Neural cell (in vitro differentiated cells): ENCODE measurements around the gene CDC5L. TPM values are rescaled to one million over a fixed set of nuclear protein-coding genes. Genes with fewer than 3 reads are reported as not detected.

ENCODE experiments used
- H2AFZ ChIP-seq: fragments of 200-600, 300-800 bp; sonication (generic), shearing (Covaris generic); 2 replicates; pipeline ENCODE4 v1.6.0; 2014; ENCODE audit warnings: low read depth, mild to moderate bottlenecking, antibody characterized with exemption, low read length, moderate library complexity
- H3F3A ChIP-seq: fragments of 200-600 bp; shearing (Covaris generic); 2 replicates; pipeline ENCODE4 v1.6.1; 2016; ENCODE audit warnings: mild to moderate bottlenecking, moderate library complexity, mixed read lengths, antibody characterized with exemption, low read length; ENCODE audit not compliant: insufficient read depth, poor library complexity, severe bottlenecking
- H3K27ac ChIP-seq: fragments of 200-600, 300-800 bp; sonication (generic), shearing (Covaris generic); 2 replicates; pipeline ENCODE4 v1.5.1; 2014; ENCODE audit warnings: mild to moderate bottlenecking, low read length, moderate library complexity
- H3K27me3 ChIP-seq: fragments of 300-800, 200-600 bp; sonication (generic), shearing (Covaris generic); 2 replicates; pipeline ENCODE4 v1.6.0; 2014; ENCODE audit warnings: mild to moderate bottlenecking, low read depth, low read length, moderate library complexity; ENCODE audit not compliant: insufficient read depth
- H3K36me3 ChIP-seq: fragments of 300-800, 200-600 bp; sonication (generic), shearing (Covaris generic); 2 replicates; pipeline ENCODE4 v1.5.1; 2014; ENCODE audit warnings: mild to moderate bottlenecking, antibody characterized with exemption, low read length, moderate library complexity; ENCODE audit not compliant: insufficient read depth
- H3K4me2 ChIP-seq: fragments of 300-800, 200-600 bp; sonication (generic), shearing (Covaris generic); 2 replicates; pipeline ENCODE4 v1.6.0; 2014; ENCODE audit warnings: mild to moderate bottlenecking, low read length
- H3K4me3 ChIP-seq: fragments of 300-800, 200-600 bp; sonication (generic), shearing (Covaris generic); 2 replicates; pipeline ENCODE4 v1.5.1; 2014; ENCODE audit warnings: mild to moderate bottlenecking, low read length, moderate library complexity
- H3K79me2 ChIP-seq: fragments of 200-600 bp; shearing (Covaris generic); replicated peaks from 2 replicates; pipeline ENCODE4 v1.6.0; 2014; ENCODE audit warnings: mild to moderate bottlenecking, low read length, moderate library complexity; ENCODE audit not compliant: insufficient read depth
- H3K9ac ChIP-seq: fragments of 300-800, 200-600 bp; sonication (generic), shearing (Covaris generic); 2 replicates; pipeline ENCODE4 v1.6.1; 2016; ENCODE audit warnings: mild to moderate bottlenecking, low read length, mixed read lengths
- H3K9me2 ChIP-seq: fragments of 200-600 bp; shearing (Covaris generic); 2 replicates; pipeline ENCODE4 v1.6.1; 2016; ENCODE audit warnings: mild to moderate bottlenecking, low read length, mixed read lengths; ENCODE audit not compliant: insufficient read depth
- H3K9me3 ChIP-seq: fragments of 200-600, 300-800 bp; sonication (generic), shearing (Covaris generic); 2 replicates; pipeline ENCODE4 v1.6.1; 2016; ENCODE audit warnings: mild to moderate bottlenecking, mixed run types, low read length, moderate library complexity, mixed read lengths
- H4K20me1 ChIP-seq: fragments of 200-600 bp; shearing (Covaris generic); 2 replicates; pipeline ENCODE4 v1.6.1; 2016; ENCODE audit warnings: mild to moderate bottlenecking, mixed run types; ENCODE audit not compliant: insufficient read depth
- CTCF ChIP-seq: fragments of 450-650 bp; IDR thresholded peaks from 2 replicates; pipeline ENCODE4 v1.5.1; 2014; ENCODE audit warnings: antibody characterized with exemption, mild to moderate bottlenecking, moderate library complexity; ENCODE audit not compliant: poor library complexity, severe bottlenecking
- EP300 ChIP-seq: fragments of 450-650 bp; conservative IDR thresholded peaks from 2 replicates; pipeline ENCODE4 v1.6.1; 2014; ENCODE audit warnings: antibody characterized with exemption, mild to moderate bottlenecking, moderate library complexity; ENCODE audit not compliant: poor library complexity, severe bottlenecking
- EZH2 ChIP-seq: fragments of 200-600, 300-800 bp; shearing (Covaris generic), sonication (generic); IDR thresholded peaks from 2 replicates; pipeline ENCODE4 v1.6.1; 2014; ENCODE audit warnings: antibody characterized with exemption, low read length, borderline replicate concordance, mild to moderate bottlenecking; ENCODE audit not compliant: insufficient read depth, poor library complexity, severe bottlenecking
- MXI1 ChIP-seq: fragments of 450-650 bp; conservative IDR thresholded peaks from 2 replicates; pipeline ENCODE4 v1.6.1; 2014; ENCODE audit warnings: antibody characterized with exemption, mild to moderate bottlenecking; ENCODE audit not compliant: poor library complexity, severe bottlenecking
- POLR2AphosphoS5 ChIP-seq: IDR thresholded peaks from 2 replicates; pipeline ENCODE4 v1.6.1; 2012
- RAD21 ChIP-seq: fragments of 450-650 bp; conservative IDR thresholded peaks from 2 replicates; pipeline ENCODE4 v1.6.1; 2014; ENCODE audit warnings: antibody characterized with exemption, mild to moderate bottlenecking, moderate library complexity
- REST ChIP-seq: IDR thresholded peaks from 2 replicates; pipeline ENCODE4 v1.6.1; 2012; ENCODE audit warnings: borderline replicate concordance
- SMC3 ChIP-seq: fragments of 450-650 bp; conservative IDR thresholded peaks from 2 replicates; pipeline ENCODE4 v1.6.1; 2014; ENCODE audit warnings: antibody characterized with exemption, mild to moderate bottlenecking, moderate library complexity; ENCODE audit not compliant: poor library complexity
- TAF1 ChIP-seq: IDR thresholded peaks from 2 replicates; pipeline ENCODE4 v1.6.1; 2012; ENCODE audit warnings: low read depth
- polyA plus RNA-seq: library from polyadenylated mRNA; depleted of rRNA; stranded (reverse); fragments of >200 nt; gene quantifications from 2 replicates; pipeline ENCODE4 v1.2.3, GENCODE V29; 2014

Gene CDC5L
- polyA plus RNA-seq, 1 donor from 2014 or later: 28.9 TPM

GRCh38 chr6:44415873-44416502, 28.5 kb downstream of the CDC5L start:
- Histone ChIP-seq H3K27me3 (no peaks in the 10 kb centered on the region), H3K9ac (no peak overlapping the region), H4K20me1 (no peaks in the 10 kb centered on the region), H3K36me3 (peaks cover 12% of the 10 kb centered on the region), H3F3A (no peaks in the 10 kb centered on the region), H3K79me2 (peaks cover 4% of the 10 kb centered on the region), H2AFZ (no peak overlapping the region), H3K27ac (no peak overlapping the region), H3K9me3 (no peaks in the 10 kb centered on the region), H3K9me2 (no peaks in the 10 kb centered on the region), H3K4me2 (no peak overlapping the region), H3K4me3 (no peak overlapping the region)
- no peak for TF ChIP-seq EZH2

GRCh38 chr6:44422531-44422930, 35.0 kb downstream of the CDC5L start:
- Histone ChIP-seq H3K9me3 (no peaks in the 10 kb centered on the region), H3F3A (no peaks in the 10 kb centered on the region), H4K20me1 (no peaks in the 10 kb centered on the region), H3K79me2 (no peaks in the 10 kb centered on the region), H2AFZ (no peak overlapping the region), H3K4me3 (no peak overlapping the region), H3K36me3 (peaks cover 13% of the 10 kb centered on the region), H3K27ac (no peak overlapping the region), H3K4me2 (no peak overlapping the region), H3K27me3 (no peaks in the 10 kb centered on the region), H3K9ac (no peak overlapping the region), H3K9me2 (no peaks in the 10 kb centered on the region)
- TF ChIP-seq EP300 (no peak), TAF1 (no peak), SMC3 (no peak), MXI1 (no peak), CTCF (no peak), POLR2AphosphoS5 (no peak), RAD21 (no peak), EZH2 (no peak), REST (no peak)
